GM12874 (cell line): ENCODE measurements around the gene RBPJ.

Experiments used
- TF ChIP-seq, protein P1 (sequence below): IDR thresholded peaks from 2 replicates; pipeline ENCODE4 v1.5.1; 2011; ENCODE audit warnings: low read depth, mild to moderate bottlenecking, control low read depth, low read length, moderate library complexity; ENCODE audit not compliant: insufficient read depth

The RBPJ gene

DNA sequence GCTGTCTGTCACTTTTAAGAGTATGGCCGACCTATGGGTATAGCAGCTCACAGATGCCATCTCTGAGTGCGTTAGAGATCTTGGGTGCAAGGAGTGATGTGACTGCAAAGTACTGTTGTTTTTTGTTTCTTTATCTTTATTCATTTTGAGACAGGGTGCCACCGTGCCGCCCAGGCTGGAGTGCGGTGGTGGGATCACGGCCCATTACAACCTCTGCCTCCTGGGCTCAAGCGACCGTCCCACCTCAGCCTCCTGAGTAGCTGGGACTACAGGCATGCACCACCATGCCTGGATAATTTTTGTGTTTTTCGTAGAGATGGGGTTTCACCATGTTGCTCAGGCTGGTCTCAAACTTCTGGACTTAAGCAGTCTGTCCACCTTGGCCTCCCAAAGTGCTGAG, 98.0 kb downstream of the RBPJ start:
- TF ChIP-seq, protein P1, sequence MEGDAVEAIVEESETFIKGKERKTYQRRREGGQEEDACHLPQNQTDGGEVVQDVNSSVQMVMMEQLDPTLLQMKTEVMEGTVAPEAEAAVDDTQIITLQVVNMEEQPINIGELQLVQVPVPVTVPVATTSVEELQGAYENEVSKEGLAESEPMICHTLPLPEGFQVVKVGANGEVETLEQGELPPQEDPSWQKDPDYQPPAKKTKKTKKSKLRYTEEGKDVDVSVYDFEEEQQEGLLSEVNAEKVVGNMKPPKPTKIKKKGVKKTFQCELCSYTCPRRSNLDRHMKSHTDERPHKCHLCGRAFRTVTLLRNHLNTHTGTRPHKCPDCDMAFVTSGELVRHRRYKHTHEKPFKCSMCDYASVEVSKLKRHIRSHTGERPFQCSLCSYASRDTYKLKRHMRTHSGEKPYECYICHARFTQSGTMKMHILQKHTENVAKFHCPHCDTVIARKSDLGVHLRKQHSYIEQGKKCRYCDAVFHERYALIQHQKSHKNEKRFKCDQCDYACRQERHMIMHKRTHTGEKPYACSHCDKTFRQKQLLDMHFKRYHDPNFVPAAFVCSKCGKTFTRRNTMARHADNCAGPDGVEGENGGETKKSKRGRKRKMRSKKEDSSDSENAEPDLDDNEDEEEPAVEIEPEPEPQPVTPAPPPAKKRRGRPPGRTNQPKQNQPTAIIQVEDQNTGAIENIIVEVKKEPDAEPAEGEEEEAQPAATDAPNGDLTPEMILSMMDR, result no peak

DNA sequence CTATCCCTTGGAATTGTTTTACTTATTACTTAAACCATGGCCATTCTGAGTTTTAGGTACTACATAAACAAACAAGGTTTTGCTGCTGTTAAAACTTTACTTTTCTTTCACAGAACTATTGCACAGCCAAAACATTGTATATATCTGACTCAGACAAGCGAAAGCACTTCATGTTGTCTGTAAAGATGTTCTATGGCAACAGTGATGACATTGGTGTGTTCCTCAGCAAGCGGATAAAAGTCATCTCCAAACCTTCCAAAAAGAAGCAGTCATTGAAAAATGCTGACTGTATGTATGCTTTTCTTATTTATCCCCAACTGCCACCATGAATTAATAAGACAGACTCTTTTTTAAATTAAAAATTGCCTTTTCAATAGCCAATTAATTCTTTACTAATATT, 99.6 kb downstream of the RBPJ start:
- TF ChIP-seq, protein P1, result no peak

DNA sequence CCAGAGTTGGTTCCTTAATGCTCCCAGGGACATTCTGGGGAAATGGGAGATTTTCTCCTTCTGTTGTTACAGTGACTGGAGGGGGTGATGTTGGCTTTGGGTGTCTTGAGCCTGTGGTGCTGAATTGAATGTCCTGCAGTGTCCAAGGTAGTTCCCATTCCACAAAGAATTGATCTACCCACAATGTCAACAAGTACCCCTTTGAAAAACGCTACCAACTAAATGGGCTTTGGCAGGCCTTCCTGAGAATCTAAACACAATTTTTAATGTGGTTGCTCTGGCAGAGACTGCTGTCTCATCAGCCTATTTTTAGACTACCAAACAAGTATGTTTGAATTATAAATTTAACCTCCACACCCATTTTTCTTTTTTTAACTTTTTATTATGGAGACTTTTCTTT, 100.1 kb downstream of the RBPJ start:
- TF ChIP-seq, protein P1, result no peak

DNA sequence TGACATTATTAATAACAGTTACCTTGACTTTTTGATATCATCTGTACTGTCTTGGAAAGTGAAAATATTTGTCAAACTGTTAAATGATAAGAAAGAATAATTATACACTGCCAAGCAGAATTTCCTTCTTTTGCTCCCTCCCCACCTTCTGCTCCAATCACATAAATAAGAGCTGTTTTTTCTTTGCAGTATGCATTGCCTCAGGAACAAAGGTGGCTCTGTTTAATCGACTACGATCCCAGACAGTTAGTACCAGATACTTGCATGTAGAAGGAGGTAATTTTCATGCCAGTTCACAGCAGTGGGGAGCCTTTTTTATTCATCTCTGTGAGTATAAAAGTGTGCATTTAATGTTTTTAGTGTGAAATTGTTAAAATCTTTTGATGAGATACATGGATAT, 103.3 kb downstream of the RBPJ start:
- TF ChIP-seq, protein P1, result no peak

DNA sequence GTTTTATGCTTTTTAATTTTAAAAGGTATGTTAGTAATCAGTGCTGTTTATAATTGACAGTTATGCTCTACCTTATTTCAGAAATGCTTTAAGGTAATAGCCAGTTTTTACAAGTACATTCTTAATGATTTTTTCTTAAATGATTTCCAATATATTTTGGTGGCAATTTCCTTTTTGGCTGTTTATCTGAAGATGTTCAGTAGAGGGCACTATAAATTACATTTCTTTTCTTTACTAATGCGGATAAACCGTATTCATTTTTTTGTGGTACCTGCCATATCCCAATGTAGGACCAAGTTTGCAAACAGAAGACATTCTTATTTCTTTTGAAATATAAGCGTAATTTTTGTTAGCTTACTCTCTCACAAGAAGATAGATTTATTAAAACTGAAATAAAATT, 104.0 kb downstream of the RBPJ start:
- TF ChIP-seq, protein P1, result no peak

DNA sequence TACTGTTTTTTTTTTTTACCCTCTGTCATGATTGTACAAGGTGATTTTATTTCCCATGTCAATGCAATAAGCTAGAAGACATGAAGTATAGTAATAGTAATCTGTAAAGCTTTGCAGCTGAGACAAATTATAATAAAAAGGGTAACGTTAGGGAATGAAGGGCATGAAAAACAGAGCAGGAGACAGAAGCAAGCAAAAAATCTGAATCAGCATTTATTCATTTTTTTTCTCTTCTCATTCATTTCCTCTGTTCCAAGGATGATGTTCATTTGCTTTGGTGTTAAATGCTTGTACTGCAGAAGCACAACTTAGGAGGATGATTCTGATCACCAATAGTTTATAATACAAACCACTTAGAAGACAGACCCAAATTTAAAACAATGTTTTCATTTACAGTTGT, 105.1 kb downstream of the RBPJ start:
- TF ChIP-seq, protein P1, result no peak

DNA sequence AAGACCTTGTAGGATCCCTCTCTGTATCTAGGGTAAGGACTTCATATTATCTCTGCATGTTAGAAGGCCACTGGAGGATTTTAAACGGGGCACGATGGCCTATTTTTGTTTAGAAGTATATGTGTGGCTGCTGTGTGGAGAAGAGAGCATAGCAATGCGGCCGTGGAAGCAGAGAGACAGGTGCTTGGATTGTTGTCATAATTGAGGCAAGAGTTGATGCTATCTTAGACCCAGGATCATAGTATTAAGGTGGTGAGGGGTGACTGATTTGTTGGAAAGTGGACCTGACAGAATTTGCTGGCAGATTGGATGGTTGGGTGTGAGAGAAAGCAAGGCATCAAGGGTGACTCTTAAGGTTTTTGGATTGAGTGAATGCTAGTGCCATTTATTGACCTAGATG, 106.1 kb downstream of the RBPJ start:
- TF ChIP-seq, protein P1, result no peak

DNA sequence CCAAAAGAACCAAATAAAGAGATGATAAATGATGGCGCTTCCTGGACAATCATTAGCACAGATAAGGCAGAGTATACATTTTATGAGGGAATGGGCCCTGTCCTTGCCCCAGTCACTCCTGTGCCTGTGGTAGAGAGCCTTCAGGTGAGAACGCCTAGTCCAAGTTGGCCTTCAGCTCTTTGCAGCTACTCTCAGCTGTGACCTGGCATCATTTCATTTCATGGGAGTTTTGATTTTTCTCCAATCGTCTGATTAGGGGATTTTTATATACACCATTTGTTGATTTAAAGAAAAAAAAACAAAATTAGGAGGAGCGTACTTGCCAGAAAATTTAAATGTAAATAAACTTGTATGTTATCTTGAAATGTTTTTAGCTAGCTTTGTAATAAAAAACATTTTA, 109.1 kb downstream of the RBPJ start:
- TF ChIP-seq, protein P1, result no peak
